GM12878 (cell line): ENCODE data around the gene CASP10. TPM values are rescaled to one million over a fixed set of nuclear protein-coding genes. Genes with fewer than 3 reads are reported as not detected.

Experiments
- BCL11A ChIP-seq: IDR thresholded peaks from 2 replicates; pipeline ENCODE4 v1.6.1; 2011; ENCODE audit warnings: low read depth, low read length
- CBX5 ChIP-seq: sonication (generic); IDR thresholded peaks from 2 replicates; pipeline ENCODE4 v1.6.1; 2016; ENCODE audit warnings: low read depth, moderate library complexity, mild to moderate bottlenecking, inconsistent platforms
- CHD4 ChIP-seq: fragments of 200-600 bp; sonication (generic); IDR thresholded peaks from 2 replicates; pipeline ENCODE4 v1.6.1; 2016; ENCODE audit warnings: mild to moderate bottlenecking
- CREM ChIP-seq: IDR thresholded peaks from 2 replicates; pipeline ENCODE4 v1.6.1; 2014; ENCODE audit warnings: antibody characterized with exemption, low read depth
- DPF2 ChIP-seq: fragments of 450-650 bp; IDR thresholded peaks from 2 replicates; pipeline ENCODE4 v1.6.1; 2017; ENCODE audit warnings: mild to moderate bottlenecking
- FOS ChIP-seq: IDR thresholded peaks from 3 replicates; pipeline ENCODE4 v1.6.1; 2011; ENCODE audit warnings: borderline replicate concordance; ENCODE audit not compliant: insufficient read length; ENCODE audit errors: extremely low read depth
- FOXK2 ChIP-seq: fragments of 450-650 bp; IDR thresholded peaks from 2 replicates; pipeline ENCODE4 v1.6.1; 2017; ENCODE audit warnings: mild to moderate bottlenecking, moderate library complexity
- KLF5 ChIP-seq: fragments of 450-650 bp; IDR thresholded peaks from 2 replicates; pipeline ENCODE4 v1.6.1; 2014; ENCODE audit warnings: mild to moderate bottlenecking; ENCODE audit not compliant: partially characterized antibody
- MEF2A ChIP-seq: IDR thresholded peaks from 2 replicates; pipeline ENCODE4 v1.6.1; 2011; ENCODE audit warnings: low read depth, mild to moderate bottlenecking, low read length, moderate library complexity; ENCODE audit not compliant: insufficient read depth
- MTA2 ChIP-seq: fragments of 450-650 bp; IDR thresholded peaks from 2 replicates; pipeline ENCODE4 v1.6.1; 2016; ENCODE audit warnings: low read depth, mild to moderate bottlenecking, moderate library complexity
- NFYA ChIP-seq: IDR thresholded peaks from 2 replicates; pipeline ENCODE4 v1.6.1; 2011; ENCODE audit warnings: low read depth, mild to moderate bottlenecking, low read length, improper control_type of control experiment, borderline replicate concordance
- NR2C1 ChIP-seq: fragments of 450-650 bp; IDR thresholded peaks from 2 replicates; pipeline ENCODE4 v1.6.1; 2017; ENCODE audit warnings: antibody characterized with exemption, mild to moderate bottlenecking, moderate library complexity
- POU2F2 ChIP-seq: IDR thresholded peaks from 3 replicates; pipeline ENCODE4 v1.6.1; 2011; ENCODE audit warnings: low read depth, mild to moderate bottlenecking, low read length, borderline replicate concordance
- SMC3 ChIP-seq: IDR thresholded peaks from 2 replicates; pipeline ENCODE4 v1.6.1; 2011; ENCODE audit warnings: low read length, improper control_type of control experiment, borderline replicate concordance
- TARDBP ChIP-seq: IDR thresholded peaks from 2 replicates; pipeline ENCODE4 v1.6.1; 2016; ENCODE audit warnings: borderline replicate concordance
- TCF12 ChIP-seq: IDR thresholded peaks from 2 replicates; pipeline ENCODE4 v1.6.1; 2011; ENCODE audit warnings: low read depth, mild to moderate bottlenecking, low read length
- ZBED1 ChIP-seq: IDR thresholded peaks from 2 replicates; pipeline ENCODE4 v1.6.1; 2016; ENCODE audit warnings: borderline replicate concordance
- ZNF217 ChIP-seq: fragments of 450-650 bp; IDR thresholded peaks from 2 replicates; pipeline ENCODE4 v1.6.1; 2017; ENCODE audit warnings: antibody characterized with exemption, mild to moderate bottlenecking
- ZNF622 ChIP-seq: fragments of 450-650 bp; IDR thresholded peaks from 2 replicates; pipeline ENCODE4 v1.6.1; 2017; ENCODE audit warnings: mild to moderate bottlenecking, inconsistent platforms
- polyA plus RNA-seq, 11 experiments: library from polyadenylated mRNA; depleted of rRNA in 4 of 11; unstranded in 6 of 11; stranded (reverse) in 5 of 11; fragments of >200 nt; fragmentation: Nextera tagmentation in 4 of 11; fragmentation: Illumina TruSeq in 1 of 11; extraction: Ambion mirVana in 4 of 11; extraction: Trizol in 1 of 11; gene quantifications; 1 replicate in 1 of 11; 2 replicates in 10 of 11; pipeline versions ENCODE4 v1.2.1 to v1.2.3, GENCODE V29; 2011 to 2016; ENCODE audit warnings: inconsistent platforms in 2 of 11, missing spikeins in 2 of 11, low read depth in 1 of 11
- total RNA-seq, 4 experiments: library from RNA; depleted of rRNA in 3 of 4; stranded (reverse); fragments of >200 nt in 3 of 4; fragmentation: Illumina TruSeq in 1 of 4; extraction: Trizol in 1 of 4; gene quantifications; 2 replicates each; pipeline versions ENCODE4 v1.2.1 to v1.2.3, GENCODE V29; 2013 to 2021
- TF ChIP-seq, protein P1 (sequence below): fragments of 450-650 bp; conservative IDR thresholded peaks from 2 replicates; pipeline ENCODE4 v1.6.1; 2017; ENCODE audit warnings: mild to moderate bottlenecking, moderate library complexity
- TF ChIP-seq, protein P2 (sequence below): fragments of 450-650 bp; IDR thresholded peaks from 2 replicates; pipeline ENCODE4 v1.6.1; 2017; ENCODE audit warnings: borderline replicate concordance
- TF ChIP-seq, protein P3 (sequence below): fragments of 450-650 bp; IDR thresholded peaks from 2 replicates; pipeline ENCODE4 v1.6.1; 2016; ENCODE audit warnings: mild to moderate bottlenecking
- TF ChIP-seq, protein P4 (sequence below): fragments of 450-650 bp; IDR thresholded peaks from 2 replicates; pipeline ENCODE4 v1.6.1; 2017; ENCODE audit warnings: mild to moderate bottlenecking, moderate library complexity

CASP10 gene
- total and polyA plus RNA-seq, 10 of the 15 experiments (the other 5 are each of a cell fraction or from before 2014, with no cell fraction given), result 7.2 to 14.1 (median 10.8) TPM

DNA sequence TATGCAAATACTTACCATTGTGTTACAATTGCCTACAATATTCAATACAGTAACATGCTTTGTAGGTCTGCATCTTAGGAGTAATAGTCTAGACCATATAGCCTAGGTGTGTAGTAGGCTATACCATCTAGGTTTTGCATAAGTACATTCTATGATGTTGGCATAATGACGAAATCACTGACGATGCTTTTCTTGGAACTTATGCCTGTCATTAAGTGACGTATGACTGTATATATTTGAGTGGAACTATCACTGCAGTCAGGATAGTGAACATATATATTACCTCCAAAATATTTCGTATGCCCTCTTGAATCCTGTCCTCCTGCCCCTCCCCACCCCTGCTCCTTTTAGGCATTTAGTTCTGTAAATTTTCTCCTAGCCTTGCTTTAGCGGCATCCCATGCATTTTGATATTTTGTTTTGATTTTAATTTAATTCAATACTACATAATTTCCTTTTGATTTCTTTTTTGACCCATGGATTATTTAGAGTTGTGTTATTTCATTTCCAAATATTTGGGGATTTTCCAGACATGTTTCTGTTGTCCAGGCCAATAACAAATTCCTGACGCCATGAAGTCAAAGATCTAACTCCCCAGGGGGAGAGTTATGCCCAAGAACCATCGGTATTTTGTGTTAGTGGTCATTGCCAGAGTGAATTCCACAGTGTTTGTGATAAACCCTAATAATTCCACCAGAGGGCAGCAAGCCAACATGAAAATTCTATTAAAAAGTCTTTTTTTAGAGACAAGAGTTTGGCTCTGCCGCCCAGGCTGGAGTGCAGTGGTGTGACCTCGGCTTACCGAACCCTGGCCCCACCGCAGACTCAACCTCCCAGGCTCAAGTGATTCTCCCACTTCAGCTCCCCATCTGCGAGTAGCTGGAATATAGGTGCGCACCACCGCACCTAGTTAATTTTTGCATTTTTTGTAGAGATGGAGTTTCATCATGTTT is 53.2 kb downstream of the CASP10 start (continued):
- TF ChIP-seq, protein P1, sequence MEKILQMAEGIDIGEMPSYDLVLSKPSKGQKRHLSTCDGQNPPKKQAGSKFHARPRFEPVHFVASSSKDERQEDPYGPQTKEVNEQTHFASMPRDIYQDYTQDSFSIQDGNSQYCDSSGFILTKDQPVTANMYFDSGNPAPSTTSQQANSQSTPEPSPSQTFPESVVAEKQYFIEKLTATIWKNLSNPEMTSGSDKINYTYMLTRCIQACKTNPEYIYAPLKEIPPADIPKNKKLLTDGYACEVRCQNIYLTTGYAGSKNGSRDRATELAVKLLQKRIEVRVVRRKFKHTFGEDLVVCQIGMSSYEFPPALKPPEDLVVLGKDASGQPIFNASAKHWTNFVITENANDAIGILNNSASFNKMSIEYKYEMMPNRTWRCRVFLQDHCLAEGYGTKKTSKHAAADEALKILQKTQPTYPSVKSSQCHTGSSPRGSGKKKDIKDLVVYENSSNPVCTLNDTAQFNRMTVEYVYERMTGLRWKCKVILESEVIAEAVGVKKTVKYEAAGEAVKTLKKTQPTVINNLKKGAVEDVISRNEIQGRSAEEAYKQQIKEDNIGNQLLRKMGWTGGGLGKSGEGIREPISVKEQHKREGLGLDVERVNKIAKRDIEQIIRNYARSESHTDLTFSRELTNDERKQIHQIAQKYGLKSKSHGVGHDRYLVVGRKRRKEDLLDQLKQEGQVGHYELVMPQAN, result no peak
- TF ChIP-seq ZNF622, result no peak
- TF ChIP-seq MTA2, result no peak
- TF ChIP-seq, protein P2, sequence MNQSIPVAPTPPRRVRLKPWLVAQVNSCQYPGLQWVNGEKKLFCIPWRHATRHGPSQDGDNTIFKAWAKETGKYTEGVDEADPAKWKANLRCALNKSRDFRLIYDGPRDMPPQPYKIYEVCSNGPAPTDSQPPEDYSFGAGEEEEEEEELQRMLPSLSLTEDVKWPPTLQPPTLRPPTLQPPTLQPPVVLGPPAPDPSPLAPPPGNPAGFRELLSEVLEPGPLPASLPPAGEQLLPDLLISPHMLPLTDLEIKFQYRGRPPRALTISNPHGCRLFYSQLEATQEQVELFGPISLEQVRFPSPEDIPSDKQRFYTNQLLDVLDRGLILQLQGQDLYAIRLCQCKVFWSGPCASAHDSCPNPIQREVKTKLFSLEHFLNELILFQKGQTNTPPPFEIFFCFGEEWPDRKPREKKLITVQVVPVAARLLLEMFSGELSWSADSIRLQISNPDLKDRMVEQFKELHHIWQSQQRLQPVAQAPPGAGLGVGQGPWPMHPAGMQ, result no peak
- no peak for TF ChIP-seq CBX5
- no peak for TF ChIP-seq DPF2
- 0 out of 2 replicates have a peak, but pooled peaks have one; percentile 34 for TF ChIP-seq ZBED1
- TF ChIP-seq CREM, result no peak
- TF ChIP-seq POU2F2, result no peak
- no peak for TF ChIP-seq TARDBP
- TF ChIP-seq, protein P3, sequence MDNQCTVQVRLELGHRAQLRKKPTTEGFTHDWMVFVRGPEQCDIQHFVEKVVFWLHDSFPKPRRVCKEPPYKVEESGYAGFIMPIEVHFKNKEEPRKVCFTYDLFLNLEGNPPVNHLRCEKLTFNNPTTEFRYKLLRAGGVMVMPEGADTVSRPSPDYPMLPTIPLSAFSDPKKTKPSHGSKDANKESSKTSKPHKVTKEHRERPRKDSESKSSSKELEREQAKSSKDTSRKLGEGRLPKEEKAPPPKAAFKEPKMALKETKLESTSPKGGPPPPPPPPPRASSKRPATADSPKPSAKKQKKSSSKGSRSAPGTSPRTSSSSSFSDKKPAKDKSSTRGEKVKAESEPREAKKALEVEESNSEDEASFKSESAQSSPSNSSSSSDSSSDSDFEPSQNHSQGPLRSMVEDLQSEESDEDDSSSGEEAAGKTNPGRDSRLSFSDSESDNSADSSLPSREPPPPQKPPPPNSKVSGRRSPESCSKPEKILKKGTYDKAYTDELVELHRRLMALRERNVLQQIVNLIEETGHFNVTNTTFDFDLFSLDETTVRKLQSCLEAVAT, result no peak
- 0 out of 2 replicates have a peak, but pooled peaks have one; percentile 61 for TF ChIP-seq MEF2A
- TF ChIP-seq NFYA, result no peak
- TF ChIP-seq, protein P4, sequence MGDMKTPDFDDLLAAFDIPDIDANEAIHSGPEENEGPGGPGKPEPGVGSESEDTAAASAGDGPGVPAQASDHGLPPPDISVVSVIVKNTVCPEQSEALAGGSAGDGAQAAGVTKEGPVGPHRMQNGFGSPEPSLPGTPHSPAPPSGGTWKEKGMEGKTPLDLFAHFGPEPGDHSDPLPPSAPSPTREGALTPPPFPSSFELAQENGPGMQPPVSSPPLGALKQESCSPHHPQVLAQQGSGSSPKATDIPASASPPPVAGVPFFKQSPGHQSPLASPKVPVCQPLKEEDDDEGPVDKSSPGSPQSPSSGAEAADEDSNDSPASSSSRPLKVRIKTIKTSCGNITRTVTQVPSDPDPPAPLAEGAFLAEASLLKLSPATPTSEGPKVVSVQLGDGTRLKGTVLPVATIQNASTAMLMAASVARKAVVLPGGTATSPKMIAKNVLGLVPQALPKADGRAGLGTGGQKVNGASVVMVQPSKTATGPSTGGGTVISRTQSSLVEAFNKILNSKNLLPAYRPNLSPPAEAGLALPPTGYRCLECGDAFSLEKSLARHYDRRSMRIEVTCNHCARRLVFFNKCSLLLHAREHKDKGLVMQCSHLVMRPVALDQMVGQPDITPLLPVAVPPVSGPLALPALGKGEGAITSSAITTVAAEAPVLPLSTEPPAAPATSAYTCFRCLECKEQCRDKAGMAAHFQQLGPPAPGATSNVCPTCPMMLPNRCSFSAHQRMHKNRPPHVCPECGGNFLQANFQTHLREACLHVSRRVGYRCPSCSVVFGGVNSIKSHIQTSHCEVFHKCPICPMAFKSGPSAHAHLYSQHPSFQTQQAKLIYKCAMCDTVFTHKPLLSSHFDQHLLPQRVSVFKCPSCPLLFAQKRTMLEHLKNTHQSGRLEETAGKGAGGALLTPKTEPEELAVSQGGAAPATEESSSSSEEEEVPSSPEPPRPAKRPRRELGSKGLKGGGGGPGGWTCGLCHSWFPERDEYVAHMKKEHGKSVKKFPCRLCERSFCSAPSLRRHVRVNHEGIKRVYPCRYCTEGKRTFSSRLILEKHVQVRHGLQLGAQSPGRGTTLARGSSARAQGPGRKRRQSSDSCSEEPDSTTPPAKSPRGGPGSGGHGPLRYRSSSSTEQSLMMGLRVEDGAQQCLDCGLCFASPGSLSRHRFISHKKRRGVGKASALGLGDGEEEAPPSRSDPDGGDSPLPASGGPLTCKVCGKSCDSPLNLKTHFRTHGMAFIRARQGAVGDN, result no peak
- no peak for TF ChIP-seq TCF12
- peak; percentile 86 for TF ChIP-seq SMC3
- TF ChIP-seq FOS, result no peak
- no peak for TF ChIP-seq NR2C1
- no peak for TF ChIP-seq BCL11A
- TF ChIP-seq CHD4, result no peak
- no peak for TF ChIP-seq ZNF217
- TF ChIP-seq FOXK2, result no peak
- no peak for TF ChIP-seq KLF5
